Left ventricle myocardium inferior (tissue), 1 donor: ENCODE data around the gene CALCOCO2. TPM values are rescaled to one million over a fixed set of nuclear protein-coding genes. Genes with fewer than 3 reads are reported as not detected.
A peak's percentile ranks its signal among the peaks of the same experiment; 100 is the strongest.

Experiments used
- DNase-seq: peaks from one replicate; pipeline ENCODE4 v3.0.0-alpha.2; 2020
- H3K27ac ChIP-seq: fragments of 200-600 bp; replicated peaks from 2 replicates; pipeline ENCODE4 v1.8.0; 2021
- H3K27me3 ChIP-seq: fragments of 200-600 bp; 2 replicates; pipeline ENCODE4 v1.8.0; 2021; ENCODE audit warnings: low read depth
- H3K36me3 ChIP-seq: fragments of 200-600 bp; 2 replicates; pipeline ENCODE4 v1.8.0; 2021
- H3K4me1 ChIP-seq: fragments of 200-600 bp; 2 replicates; pipeline ENCODE4 v1.8.0; 2021
- H3K4me3 ChIP-seq: fragments of 200-600 bp; 2 replicates; pipeline ENCODE4 v1.8.0; 2021; ENCODE audit warnings: mild to moderate bottlenecking, moderate library complexity
- H3K9me3 ChIP-seq: fragments of 200-600 bp; replicated peaks from 2 replicates; pipeline ENCODE4 v1.8.0; 2021
- CTCF ChIP-seq: fragments of 200-600 bp; IDR thresholded peaks from 2 replicates; pipeline ENCODE4 v1.8.0; 2021; ENCODE audit warnings: antibody characterized with exemption, mild to moderate bottlenecking, borderline replicate concordance
- intact Hi-C: fragments of 100-400 bp; cut with micrococcal nuclease; formaldehyde crosslinking; loops from one replicate; pipeline ENCODE4 v1.11.0; 2022
- total RNA-seq: library from RNA; stranded (reverse); fragmentation: NEBNext Ultra II Directional; extraction: Animal tissue kit (Norgen Biotek cat#: 25700); gene quantifications from one replicate; pipeline ENCODE4 v1.2.1, GENCODE V29; 2021
- donor health status: DM: no; HTN: yes; CAD: no; lungs with severe emphysema.

The CALCOCO2 gene
- total RNA-seq, 1 donor from 2014 or later: 312 TPM

- H3K4me3 ChIP-seq: no peak overlapping the region
- H3K4me1 ChIP-seq: peaks cover 24% of the 10 kb centered on the region
- peak; percentile 95 for TF ChIP-seq CTCF
- H3K27me3 ChIP-seq: no peaks in the 10 kb centered on the region
- no peaks in the 10 kb centered on the region for H3K36me3 ChIP-seq
- DNase-seq: no peak
- H3K27ac ChIP-seq: no peak overlapping the region
- intact Hi-C loops: no loop called here
- no peaks in the 10 kb centered on the region for H3K9me3 ChIP-seq
Measured at GRCh38 chr17:48878920-48879898, 48.4 kb downstream of the CALCOCO2 start.

DNA sequence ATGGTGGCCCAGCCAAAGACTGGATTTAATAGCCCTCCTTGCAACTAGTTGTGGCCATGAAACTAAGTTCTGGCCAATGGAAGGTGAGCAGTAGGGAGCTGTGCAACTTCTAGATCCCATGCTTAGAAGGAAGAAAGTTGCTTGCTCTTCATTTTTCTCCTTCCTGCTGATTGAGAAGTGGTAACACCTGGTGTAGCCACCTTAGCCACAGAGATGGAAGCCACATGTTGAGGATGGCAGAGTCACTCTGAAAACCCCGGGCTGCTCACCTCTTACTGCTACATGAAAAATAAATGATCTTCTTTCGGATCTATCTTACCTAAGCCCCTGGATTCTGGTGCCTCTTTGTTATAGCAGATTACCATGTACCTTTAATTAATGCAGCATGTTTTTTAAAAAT, 51.4 kb downstream of the CALCOCO2 start:
- Histone ChIP-seq H3K4me3 (no peak overlapping the region), H3K36me3 (no peaks in the 10 kb centered on the region), H3K27me3 (no peaks in the 10 kb centered on the region), H3K4me1 (peaks cover 22% of the 10 kb centered on the region), H3K27ac (no peak overlapping the region), H3K9me3 (no peaks in the 10 kb centered on the region)
- TF ChIP-seq CTCF: no peak
- intact Hi-C loops: loop anchor here (10.0 kb wide), 2 partner anchors 153 to 207 kb away; no protein-coding TSS in a partner anchor
- no peak for DNase-seq

DNA sequence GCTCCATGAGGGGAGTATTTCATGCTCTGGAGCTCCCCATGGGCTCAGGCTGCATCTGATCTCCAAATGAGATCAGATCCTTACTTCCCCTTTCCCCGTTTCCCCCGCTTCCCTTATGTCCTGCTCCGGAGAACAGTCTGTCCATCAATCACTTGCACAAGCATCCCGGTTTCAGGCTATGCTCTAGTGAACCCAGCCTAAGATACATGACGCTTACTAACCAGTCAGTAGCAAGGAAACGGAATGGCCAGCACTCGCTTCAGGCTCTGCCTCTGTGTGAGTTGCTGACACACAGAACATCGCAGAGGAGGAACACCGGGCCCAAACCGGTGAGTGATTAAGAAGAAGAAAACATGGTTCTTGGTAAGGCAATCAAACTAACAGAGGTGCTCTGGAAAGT, 52.3 kb downstream of the CALCOCO2 start:
- peaks cover 15% of the 10 kb centered on the region for H3K4me1 ChIP-seq
- H3K27ac ChIP-seq: no peak overlapping the region
- intact Hi-C loops: loop anchor here (10.0 kb wide), 2 partner anchors 152 to 208 kb away; no protein-coding TSS in a partner anchor
- no peak for TF ChIP-seq CTCF
- H3K27me3 ChIP-seq: no peaks in the 10 kb centered on the region
- H3K36me3 ChIP-seq: no peaks in the 10 kb centered on the region
- H3K4me3 ChIP-seq: no peak overlapping the region
- no peak for DNase-seq
- no peaks in the 10 kb centered on the region for H3K9me3 ChIP-seq

DNA sequence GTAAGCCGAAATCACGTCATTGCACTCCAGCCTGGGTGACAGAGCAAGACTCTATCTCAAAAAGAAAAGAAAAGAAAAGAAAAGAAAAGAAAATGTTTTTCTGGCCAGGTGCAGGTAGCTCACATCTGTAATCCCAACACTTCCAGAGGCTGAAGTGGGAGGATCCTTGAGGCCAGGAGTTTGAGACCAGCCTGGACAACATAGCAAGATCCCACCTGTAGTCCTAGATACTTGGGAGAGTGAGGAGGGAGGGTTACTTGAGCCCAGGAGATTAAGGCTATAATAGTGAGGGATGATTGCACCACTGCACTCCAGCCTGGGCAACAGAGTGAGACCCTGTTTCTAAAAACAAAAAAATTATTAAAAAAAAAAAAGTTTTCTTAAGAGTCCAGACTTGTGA, 59.3 kb downstream of the CALCOCO2 start:
- Histone ChIP-seq H3K27ac (no peak overlapping the region), H3K4me3 (no peak overlapping the region), H3K4me1 (peaks cover 35% of the 10 kb centered on the region), H3K36me3 (peaks cover 8% of the 10 kb centered on the region), H3K27me3 (no peaks in the 10 kb centered on the region), H3K9me3 (no peaks in the 10 kb centered on the region)
- intact Hi-C loops: no loop called here
- no peak for TF ChIP-seq CTCF
- DNase-seq: no peak

- Histone ChIP-seq H3K36me3 (peaks cover 38% of the 10 kb centered on the region), H3K27me3 (no peaks in the 10 kb centered on the region), H3K4me3 (peak overlapping the region; percentile 93), H3K9me3 (no peaks in the 10 kb centered on the region), H3K27ac (peak overlapping the region; percentile 95), H3K4me1 (peaks cover 41% of the 10 kb centered on the region)
- no peak for TF ChIP-seq CTCF
- no peak for DNase-seq
- intact Hi-C loops: no loop called here
Measured at GRCh38 chr17:48892940-48893645, 62.3 kb downstream of the CALCOCO2 start.
